ENCODE results near the gene CELA3A. TPM values are rescaled to one million over a fixed set of nuclear protein-coding genes. Genes with fewer than 3 reads are reported as not detected.
"Not testable (repeated sequence)": the region's sequence is repeated elsewhere in the genome, so short reads cannot be mapped to it uniquely, and the experiment has no call there.

CELA3A gene
- total and polyA plus RNA-seq, 2 of the 8 experiments (the other 6 are each of a cell fraction or from before 2014, with no cell fraction given), result not detected

- 84% methylated on average over 10 of the region's 11 CpGs; no CpG with 5 or more reads in 1 of the 2 experiments for WGBS, 2 experiments (ENCODE audit: extremely low coverage in 1 of 2, insufficient coverage in 1 of 2, insufficient read length in 1 of 2, insufficient replicate concordance in 2 of 2, low coverage in 1 of 2, low lambda C conversion rate in 2 of 2, missing lambda C conversion rate in 1 of 2)
- H2AK5ac ChIP-seq (ENCODE audit: low read depth, low read length); H4K91ac ChIP-seq (replicated peaks; ENCODE audit: insufficient read length, low read length); H3K36me3 ChIP-seq (ENCODE audit: control insufficient read depth in 2 of 4, insufficient read depth in 4 of 4, low read length in 3 of 4); H4K8ac ChIP-seq (ENCODE audit: extremely low read depth, insufficient read depth, low read length); H3K4ac ChIP-seq (replicated peaks; ENCODE audit: insufficient read length, low read depth, low read length); H3K4me2 ChIP-seq (ENCODE audit: insufficient read depth in 1 of 2, low read depth in 2 of 2, low read length in 2 of 2); H3K9ac ChIP-seq (replicated peaks in 1 of 4; ENCODE audit: extremely low read depth in 1 of 4, low read depth in 3 of 4, low read length in 3 of 4); H3K27ac ChIP-seq (ENCODE audit: low read depth, low read length); H2BK20ac ChIP-seq (ENCODE audit: low read length); H2AFZ ChIP-seq (ENCODE audit: low read length); H2BK12ac ChIP-seq (ENCODE audit: low read depth, low read length); H3K56ac ChIP-seq (replicated peaks; ENCODE audit: insufficient read length, low read depth, low read length); H3K9me3 ChIP-seq (ENCODE audit: insufficient read depth in 2 of 2, low read depth in 1 of 2, low read length in 1 of 2); H4K20me1 ChIP-seq (replicated peaks in 1 of 2; ENCODE audit: control insufficient read depth in 1 of 2, insufficient read depth in 2 of 2, low read length in 2 of 2); H3K18ac ChIP-seq (ENCODE audit: extremely low read depth, low read length); H3K14ac ChIP-seq (ENCODE audit: insufficient read length); DNase-seq (ENCODE audit: low read depth in 1 of 2, low spot score in 2 of 2); H3K23ac ChIP-seq (ENCODE audit: insufficient read length); FAIRE-seq; H4K5ac ChIP-seq (ENCODE audit: insufficient read length, low read depth, low read length); H3K79me1 ChIP-seq (ENCODE audit: low read depth, low read length); H3K4me1 ChIP-seq (replicated peaks in 1 of 4; ENCODE audit: control insufficient read depth in 3 of 4, insufficient read depth in 4 of 4, low read length in 3 of 4); H2BK5ac ChIP-seq (ENCODE audit: low read depth, low read length); POLR2A ChIA-PET (ENCODE audit: partially characterized antibody); H3K27me3 ChIP-seq (replicated peaks in 1 of 4; ENCODE audit: control insufficient read depth in 3 of 4, extremely low read depth in 1 of 4, insufficient read depth in 3 of 4, low read length in 3 of 4); H3K79me2 ChIP-seq (ENCODE audit: control insufficient read depth in 1 of 2, insufficient read depth in 2 of 2, low read length in 2 of 2); H2BK120ac ChIP-seq (replicated peaks; ENCODE audit: low read depth, low read length); H2BK15ac ChIP-seq (ENCODE audit: low read length); H3K4me3 ChIP-seq (ENCODE audit: extremely low read depth in 1 of 4, insufficient read depth in 2 of 4, low read depth in 3 of 4, low read length in 4 of 4); H3K23me2 ChIP-seq (ENCODE audit: low read depth, low read length): not testable (repeated sequence)
- CTCF ChIA-PET (ENCODE audit: partially characterized antibody), result interaction anchor here (0.9 kb wide), 1 partner anchor 87 kb away, joined by 3 read pairs; no protein-coding TSS in a partner anchor
Observed at GRCh38 chr1:22009566-22009965, 8.1 kb downstream of the CELA3A start.

- H3K14ac ChIP-seq (ENCODE audit: insufficient read length); CTCF ChIA-PET (ENCODE audit: partially characterized antibody); DNase-seq (ENCODE audit: low read depth in 1 of 2, low spot score in 2 of 2); H3K9ac ChIP-seq (replicated peaks in 1 of 4; ENCODE audit: extremely low read depth in 1 of 4, low read depth in 3 of 4, low read length in 3 of 4); H3K79me2 ChIP-seq (ENCODE audit: control insufficient read depth in 1 of 2, insufficient read depth in 2 of 2, low read length in 2 of 2); H3K4me3 ChIP-seq (ENCODE audit: extremely low read depth in 1 of 4, insufficient read depth in 2 of 4, low read depth in 3 of 4, low read length in 4 of 4); H2AK5ac ChIP-seq (ENCODE audit: low read depth, low read length); H3K4me1 ChIP-seq (replicated peaks in 1 of 4; ENCODE audit: control insufficient read depth in 3 of 4, insufficient read depth in 4 of 4, low read length in 3 of 4); H3K9me3 ChIP-seq (ENCODE audit: insufficient read depth in 2 of 2, low read depth in 1 of 2, low read length in 1 of 2); H4K8ac ChIP-seq (ENCODE audit: extremely low read depth, insufficient read depth, low read length); H2BK5ac ChIP-seq (ENCODE audit: low read depth, low read length); H3K18ac ChIP-seq (ENCODE audit: extremely low read depth, low read length); H4K91ac ChIP-seq (replicated peaks; ENCODE audit: insufficient read length, low read length); POLR2A ChIA-PET (ENCODE audit: partially characterized antibody); H2BK15ac ChIP-seq (ENCODE audit: low read length); H3K4ac ChIP-seq (replicated peaks; ENCODE audit: insufficient read length, low read depth, low read length); H3K23me2 ChIP-seq (ENCODE audit: low read depth, low read length); H4K5ac ChIP-seq (ENCODE audit: insufficient read length, low read depth, low read length); H3K4me2 ChIP-seq (ENCODE audit: insufficient read depth in 1 of 2, low read depth in 2 of 2, low read length in 2 of 2); H3K79me1 ChIP-seq (ENCODE audit: low read depth, low read length); FAIRE-seq; H2BK120ac ChIP-seq (replicated peaks; ENCODE audit: low read depth, low read length); H3K36me3 ChIP-seq (ENCODE audit: control insufficient read depth in 2 of 4, insufficient read depth in 4 of 4, low read length in 3 of 4); H2AFZ ChIP-seq (ENCODE audit: low read length); H4K20me1 ChIP-seq (replicated peaks in 1 of 2; ENCODE audit: control insufficient read depth in 1 of 2, insufficient read depth in 2 of 2, low read length in 2 of 2); H2BK20ac ChIP-seq (ENCODE audit: low read length); H3K27me3 ChIP-seq (replicated peaks in 1 of 4; ENCODE audit: control insufficient read depth in 3 of 4, extremely low read depth in 1 of 4, insufficient read depth in 3 of 4, low read length in 3 of 4); H3K56ac ChIP-seq (replicated peaks; ENCODE audit: insufficient read length, low read depth, low read length); H3K27ac ChIP-seq (ENCODE audit: low read depth, low read length); H3K23ac ChIP-seq (ENCODE audit: insufficient read length); H2BK12ac ChIP-seq (ENCODE audit: low read depth, low read length): not testable (repeated sequence)
- WGBS, 2 experiments (ENCODE audit: extremely low coverage in 1 of 2, insufficient coverage in 1 of 2, insufficient read length in 1 of 2, insufficient replicate concordance in 2 of 2, low coverage in 1 of 2, low lambda C conversion rate in 2 of 2, missing lambda C conversion rate in 1 of 2), result 60% methylated on average over 3 of the region's 4 CpGs; no CpG with 5 or more reads in 1 of the 2 experiments
Observed at GRCh38 chr1:22012752-22013151, 11.3 kb downstream of the CELA3A start.
